Embryonic facial prominence (tissue), 1 donor: ENCODE results near the gene EEF1AKMT1.
"Not testable (repeated sequence)": the region's sequence is repeated elsewhere in the genome, so short reads cannot be mapped to it uniquely, and the experiment has no call there.

Source experiments
- DNase-seq: peaks from one replicate; pipeline ENCODE4 v3.0.0-alpha.2; 2016; ENCODE audit errors: extremely low spot score

The EEF1AKMT1 gene

DNA sequence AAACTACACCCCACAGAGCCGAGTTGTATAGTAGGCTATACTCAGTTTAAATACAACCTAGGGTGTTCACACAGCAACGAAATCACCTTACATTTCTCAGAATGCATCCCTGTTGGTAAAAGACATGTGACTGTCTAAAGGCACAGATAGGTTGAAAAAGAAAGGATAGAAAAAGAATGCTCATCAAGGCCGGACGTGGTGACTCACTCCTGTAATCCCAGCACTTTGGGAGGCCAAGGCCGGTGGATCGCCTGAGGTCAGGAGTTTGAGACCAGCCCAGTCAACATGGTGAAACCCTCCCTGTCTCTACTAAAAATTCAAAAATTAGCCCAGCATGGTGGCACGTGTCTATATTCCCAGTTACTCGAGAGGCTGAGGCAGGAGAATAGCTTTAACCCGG, 74.0 kb downstream of the EEF1AKMT1 start:
- DNase-seq, result no peak

DNA sequence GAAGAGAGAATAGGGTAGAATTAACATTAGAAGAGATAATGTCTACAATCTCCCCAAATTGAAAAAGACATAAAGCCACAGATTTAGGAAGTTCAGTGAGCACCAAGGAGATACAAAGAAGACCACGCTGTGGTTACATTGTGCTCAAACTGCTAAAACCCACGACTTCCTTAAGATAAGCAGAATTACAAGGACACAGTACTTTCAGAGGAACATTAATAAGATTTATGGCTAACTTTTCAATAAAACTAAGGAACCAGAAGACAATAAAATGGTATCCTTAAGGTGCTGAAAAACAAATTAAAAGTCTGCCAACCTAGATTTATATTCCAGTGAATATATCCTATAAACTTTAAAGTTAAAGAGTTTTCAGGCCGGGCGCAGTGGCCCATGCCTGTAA, 77.7 kb downstream of the EEF1AKMT1 start:
- DNase-seq, result no peak

DNA sequence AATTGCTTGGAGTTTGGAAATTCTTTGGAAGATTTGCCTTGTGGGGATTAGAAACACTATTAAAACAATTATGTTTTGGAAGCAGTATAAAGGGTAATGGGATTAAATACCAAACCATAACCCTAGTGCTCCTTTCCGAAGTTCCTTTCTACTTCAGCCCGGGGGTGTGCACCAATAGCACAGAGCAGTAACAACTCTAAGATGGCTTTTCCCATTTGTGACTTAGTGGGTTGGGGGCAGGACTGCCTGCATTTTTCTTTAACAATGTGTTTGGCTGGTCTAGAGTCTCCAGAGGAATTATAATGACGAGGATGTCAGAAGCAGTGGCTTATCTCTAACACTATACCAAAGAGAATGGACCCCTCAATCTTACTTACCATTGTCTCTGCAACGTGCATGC, 82.1 kb downstream of the EEF1AKMT1 start:
- no peak for DNase-seq

DNA sequence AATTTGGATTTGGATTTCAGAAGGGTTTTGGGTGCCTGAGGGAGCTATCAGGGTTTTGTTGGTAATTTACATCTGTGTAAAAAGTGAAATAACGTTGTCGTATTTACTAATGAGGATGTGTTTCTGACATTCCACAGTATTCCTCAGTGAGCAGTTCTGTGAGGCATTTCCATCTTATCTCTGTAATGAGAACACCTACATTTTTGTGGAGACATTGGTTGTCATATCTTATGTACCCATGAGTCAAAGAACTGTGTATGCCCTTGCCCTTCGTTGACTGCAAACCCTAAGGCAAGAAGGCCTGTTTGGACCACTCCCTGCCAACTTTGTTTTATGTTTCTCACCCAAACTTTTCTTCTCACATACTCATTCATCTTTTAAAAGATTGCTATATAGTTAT, 84.5 kb downstream of the EEF1AKMT1 start:
- DNase-seq, result no peak

DNA sequence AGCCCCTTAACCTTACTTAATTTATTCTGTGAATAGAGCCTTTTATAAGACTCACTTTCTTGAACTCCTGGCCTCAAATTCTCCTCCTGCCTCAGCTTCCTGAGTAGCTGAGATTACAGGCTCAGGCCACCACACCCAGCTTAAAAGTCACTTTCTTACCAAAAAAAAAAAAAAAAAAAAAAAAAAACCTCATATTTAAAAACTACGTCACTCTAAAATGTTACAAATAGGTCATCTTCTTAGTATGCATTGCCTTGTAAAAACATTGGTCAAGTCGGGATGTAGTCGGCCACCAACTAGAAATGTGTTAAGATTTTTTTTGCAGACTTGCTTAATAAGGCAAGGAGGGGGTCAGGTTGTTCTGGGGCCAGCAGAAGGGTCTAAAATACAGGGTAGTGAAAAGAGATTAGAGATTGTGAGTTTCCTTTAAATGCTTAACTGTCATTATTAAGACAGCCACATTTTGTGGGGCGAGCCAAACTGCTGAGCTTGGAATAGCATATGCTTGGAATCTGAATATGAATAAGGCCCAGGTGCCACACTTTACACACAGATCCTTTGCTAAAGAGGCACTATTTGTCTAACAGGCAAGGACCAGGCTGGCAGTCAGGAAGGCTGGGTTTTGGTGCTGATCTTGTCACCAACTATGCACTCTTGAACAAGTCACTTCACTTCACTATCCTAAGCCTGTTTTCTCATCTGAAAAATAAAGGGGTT, 86.7 kb downstream of the EEF1AKMT1 start:
- DNase-seq, result no peak

DNA sequence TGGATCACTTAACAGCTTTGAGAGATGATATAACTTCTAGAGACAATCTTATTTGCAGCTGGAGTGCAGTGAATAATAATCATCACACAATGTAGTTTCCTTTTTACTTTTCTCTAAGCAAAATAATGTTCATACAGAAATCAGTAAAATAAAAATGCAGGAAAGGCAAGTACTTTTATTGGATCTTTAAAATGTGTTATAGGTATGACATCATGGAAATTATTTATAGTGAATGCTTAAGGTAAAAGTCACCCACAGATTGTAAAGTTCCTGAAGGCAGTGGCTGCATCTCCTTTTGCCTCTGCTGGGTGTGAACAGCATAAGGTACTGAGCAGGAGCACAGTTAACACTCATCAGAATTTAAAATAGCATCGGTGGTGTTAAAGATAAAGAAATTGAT, 87.6 kb downstream of the EEF1AKMT1 start:
- DNase-seq, result no peak

DNA sequence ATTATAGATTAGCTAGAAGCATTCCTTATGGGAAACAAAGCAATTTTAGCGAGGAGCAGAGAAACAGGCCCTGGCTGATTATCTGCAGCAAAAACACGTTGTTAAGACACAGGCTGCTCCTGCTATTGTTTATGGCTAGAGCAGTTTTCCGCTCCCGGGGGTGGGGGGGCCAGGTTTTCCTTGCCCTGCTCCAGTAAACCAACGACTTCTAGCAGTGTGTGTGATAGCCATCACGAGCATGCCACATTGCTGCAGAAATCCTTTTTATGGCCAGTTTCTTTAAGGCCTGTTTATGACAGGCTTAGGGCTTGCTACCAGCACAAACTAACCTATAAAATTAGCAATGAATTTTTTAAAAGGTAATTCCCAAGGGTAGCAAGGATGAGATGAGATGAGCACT, 88.7 kb downstream of the EEF1AKMT1 start:
- no peak for DNase-seq

DNA sequence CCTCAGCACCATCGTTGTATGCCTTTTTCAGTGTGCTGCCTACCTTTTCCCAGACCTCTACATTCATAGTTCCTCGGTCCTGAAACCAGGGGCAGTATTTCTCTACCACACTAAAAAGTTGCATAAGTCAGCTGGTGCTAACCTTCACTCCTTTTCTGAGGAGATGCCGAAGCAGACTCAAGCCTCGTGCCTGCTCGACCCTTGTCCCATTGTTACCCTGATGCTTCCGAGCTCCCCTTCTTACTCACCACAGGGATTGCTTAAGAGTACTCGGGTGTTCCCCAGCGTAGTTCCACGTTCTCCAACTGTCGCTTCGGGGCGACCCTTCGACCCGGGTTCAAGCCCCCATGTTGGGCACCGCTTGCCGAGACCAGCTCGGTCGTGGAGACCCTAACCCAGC, 89.2 kb downstream of the EEF1AKMT1 start:
- no peak for DNase-seq

DNA sequence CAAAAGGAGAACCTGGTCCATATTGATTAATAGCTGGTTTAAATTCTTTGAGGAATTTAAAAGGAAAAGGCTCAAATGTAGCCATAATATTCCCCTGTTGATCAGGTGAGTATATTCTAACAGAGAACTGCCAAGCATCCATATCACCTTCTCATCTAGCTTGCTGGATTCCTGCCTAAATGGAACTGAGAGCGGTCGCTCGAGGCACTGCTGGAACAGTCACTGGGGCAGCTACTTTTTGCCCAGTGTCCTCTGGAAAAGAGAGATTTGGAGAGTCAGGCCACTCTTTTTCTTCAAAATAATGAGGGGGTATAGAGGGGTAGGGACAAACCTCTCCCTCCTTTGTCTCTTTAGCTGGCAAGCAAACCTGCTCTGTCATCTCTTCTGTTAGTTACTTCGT, 89.7 kb downstream of the EEF1AKMT1 start:
- no peak for DNase-seq

DNA sequence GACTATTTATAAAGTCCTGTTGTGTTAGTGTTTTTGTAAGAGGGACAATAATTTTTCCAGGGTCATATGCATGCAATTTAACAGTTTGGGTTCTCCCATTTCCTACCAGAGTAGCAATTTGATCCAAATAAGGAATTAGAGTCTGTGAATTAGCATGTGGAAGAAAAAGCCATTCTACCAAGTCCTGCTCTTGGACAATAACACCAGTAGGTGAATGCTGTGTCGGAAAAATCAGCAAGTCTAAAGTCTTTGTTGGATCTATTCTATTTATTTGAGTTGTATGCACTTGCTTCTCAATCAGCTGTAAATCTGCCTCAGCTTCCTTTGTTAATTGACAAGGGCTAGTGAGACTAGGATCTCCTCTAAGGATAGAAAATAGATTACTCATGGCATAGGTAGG, 91.7 kb downstream of the EEF1AKMT1 start:
- no peak for DNase-seq

DNA sequence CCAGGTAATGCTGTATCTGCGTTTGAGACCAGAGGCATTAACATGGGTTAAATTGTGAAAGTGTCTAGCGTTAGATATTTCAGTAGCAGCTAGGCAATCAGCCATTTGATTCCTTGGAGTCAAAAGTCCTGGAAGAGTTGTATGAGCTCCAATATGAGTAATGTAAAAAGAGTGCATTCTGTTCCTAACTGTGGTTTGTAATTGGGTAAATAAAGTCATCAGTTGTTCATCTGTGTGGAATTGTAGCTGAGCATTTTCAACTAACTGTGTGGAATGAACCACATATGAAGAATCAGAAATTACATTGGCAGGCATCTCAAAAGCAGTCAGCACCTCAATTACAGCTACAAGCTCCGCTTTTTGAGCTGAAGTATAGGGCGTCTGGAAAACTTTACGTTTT, 92.3 kb downstream of the EEF1AKMT1 start:
- not testable (repeated sequence) for DNase-seq

DNA sequence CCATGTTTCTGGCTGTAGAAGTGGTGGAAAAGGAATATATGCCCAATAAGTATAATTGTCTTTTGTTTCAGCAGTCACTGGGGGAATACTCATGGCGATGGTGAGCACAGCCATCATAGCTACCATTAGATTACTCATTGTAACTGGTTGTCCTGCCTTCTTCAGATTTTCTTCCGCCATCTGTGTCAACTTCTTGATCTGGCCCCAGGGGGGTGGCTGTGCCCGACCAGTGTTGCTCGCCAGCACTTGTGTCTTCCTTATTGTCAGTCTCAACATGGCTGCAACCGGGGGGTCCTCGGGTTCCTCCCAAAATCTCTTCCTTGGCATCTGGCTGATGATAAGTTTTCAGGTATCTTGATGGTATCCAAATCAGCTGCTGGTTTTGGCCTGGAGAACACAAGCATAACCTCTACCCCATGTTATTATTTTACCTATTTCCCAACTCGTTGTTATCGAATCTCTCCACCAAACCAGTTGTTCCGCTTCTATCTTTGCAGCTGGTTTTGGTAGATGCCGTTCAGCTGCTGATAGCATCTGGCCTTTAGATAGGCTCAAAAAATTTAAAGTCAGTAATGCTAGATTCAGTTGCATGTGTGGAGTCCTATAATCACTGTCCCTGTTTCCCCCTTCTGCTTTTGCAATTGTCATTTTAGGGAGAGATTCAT, 93.2 kb downstream of the EEF1AKMT1 start:
- no peak for DNase-seq

DNA sequence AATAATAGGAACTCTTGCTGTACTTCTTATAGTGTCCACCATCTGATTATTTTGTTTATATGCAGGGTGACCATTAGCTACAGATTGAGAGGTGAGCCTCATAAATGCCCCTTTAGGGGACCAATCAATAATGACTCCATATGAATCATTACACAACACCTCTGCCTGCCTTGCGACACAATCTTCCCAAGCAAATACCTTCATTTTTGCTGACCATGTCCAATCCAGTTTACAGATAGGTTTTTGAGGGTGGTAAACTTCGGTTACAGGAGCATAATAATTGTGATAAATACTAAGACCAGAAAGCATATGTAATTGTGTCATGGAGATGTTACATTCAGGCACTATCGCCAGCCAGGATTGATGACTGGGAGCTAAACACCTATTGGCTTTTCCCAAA, 93.9 kb downstream of the EEF1AKMT1 start:
- DNase-seq, result no peak
